GM21381 (cell line): ENCODE data around the gene SLC25A26.
"Not testable (repeated sequence)": the region's sequence is repeated elsewhere in the genome, so short reads cannot be mapped to it uniquely, and the experiment has no call there.

Experiments used
- ATAC-seq: cut with Tn5 transposase; IDR thresholded peaks from one replicate; pipeline ENCODE4 v1.9.1; 2021; ENCODE audit warnings: mild to moderate bottlenecking, moderate library complexity; ENCODE audit not compliant: unreplicated experiment

The SLC25A26 gene

GRCh38 chr3:66406163-66406562 is 185.4 kb downstream of the SLC25A26 start:
- no peak for ATAC-seq

GRCh38 chr3:66406831-66407610 is 186.2 kb downstream of the SLC25A26 start:
- ATAC-seq, result no peak

DNA sequence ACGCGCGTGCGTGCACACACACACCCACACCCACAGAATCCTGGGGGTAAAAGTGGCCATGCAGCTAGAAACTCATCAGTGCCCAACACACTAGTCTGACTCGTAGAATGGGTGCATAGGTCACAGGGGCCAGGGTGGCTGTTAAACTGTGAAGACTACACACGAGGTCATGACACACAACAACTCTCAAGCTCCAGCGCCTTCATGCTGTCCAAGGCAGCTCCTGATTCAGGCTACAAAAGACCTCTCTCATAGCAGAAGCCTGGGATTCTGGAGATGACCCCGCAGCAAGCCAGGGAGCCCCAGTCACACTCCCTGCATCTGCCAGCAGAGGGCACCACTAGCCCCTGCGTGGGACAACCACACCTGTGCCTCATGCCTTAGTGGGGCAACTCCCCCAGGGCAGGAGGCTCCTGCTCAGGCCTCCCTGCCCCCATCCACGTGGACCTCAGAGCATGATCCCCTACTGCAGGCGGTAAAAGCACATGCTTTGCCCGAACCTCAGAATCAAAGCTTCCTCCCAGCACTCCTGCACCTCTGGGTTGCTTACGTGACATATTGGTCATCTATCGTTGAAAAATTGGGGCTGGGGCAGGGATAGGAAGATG is 186.9 kb downstream of the SLC25A26 start:
- peak; percentile 79 for ATAC-seq

DNA sequence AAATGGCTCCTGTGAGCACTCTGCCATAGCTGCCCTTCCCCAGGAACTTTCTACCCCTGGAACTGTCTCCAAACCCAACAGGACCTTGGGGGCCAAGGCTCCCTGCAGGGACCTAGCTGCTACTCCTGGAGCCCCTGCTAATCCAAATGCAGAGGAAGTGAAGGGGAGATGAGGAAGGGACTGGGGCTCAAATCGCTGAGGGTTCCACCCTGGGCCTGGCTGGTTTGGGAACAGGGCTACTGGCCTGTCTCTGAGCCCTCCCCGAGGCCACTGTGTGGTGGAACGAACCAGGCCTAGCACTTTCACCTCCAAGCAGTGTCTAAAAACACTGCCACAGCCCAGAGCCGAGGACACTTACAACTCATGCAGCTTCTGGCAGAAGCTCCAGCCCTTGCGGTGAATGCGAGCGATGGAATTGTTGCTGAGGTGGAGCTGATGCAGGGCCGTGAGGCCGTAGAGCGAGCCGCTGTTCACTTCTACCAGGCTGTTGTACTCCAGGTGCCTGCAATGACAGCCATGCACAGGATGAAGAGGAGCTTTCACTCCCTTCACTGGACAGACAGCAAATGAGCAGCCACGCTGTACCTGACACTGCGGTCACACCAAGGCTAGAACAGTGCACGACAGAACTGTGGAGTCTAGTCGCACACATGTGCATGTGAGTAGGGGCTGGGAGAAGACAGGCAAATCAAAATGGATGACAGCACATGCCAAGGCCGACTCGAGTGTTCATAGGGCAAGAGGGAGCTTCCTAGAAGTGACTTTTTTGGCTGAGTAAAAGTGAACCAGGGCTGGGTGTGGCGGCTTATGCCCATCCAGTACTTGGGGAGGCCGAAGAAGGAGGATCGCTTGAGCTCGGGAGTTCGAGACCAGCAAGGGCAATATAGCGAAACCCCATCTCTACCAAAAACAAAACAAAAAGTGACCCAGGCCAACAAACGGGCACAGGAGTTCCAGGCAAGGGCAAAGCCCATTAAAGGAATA is 189.3 kb downstream of the SLC25A26 start:
- no peak for ATAC-seq

DNA sequence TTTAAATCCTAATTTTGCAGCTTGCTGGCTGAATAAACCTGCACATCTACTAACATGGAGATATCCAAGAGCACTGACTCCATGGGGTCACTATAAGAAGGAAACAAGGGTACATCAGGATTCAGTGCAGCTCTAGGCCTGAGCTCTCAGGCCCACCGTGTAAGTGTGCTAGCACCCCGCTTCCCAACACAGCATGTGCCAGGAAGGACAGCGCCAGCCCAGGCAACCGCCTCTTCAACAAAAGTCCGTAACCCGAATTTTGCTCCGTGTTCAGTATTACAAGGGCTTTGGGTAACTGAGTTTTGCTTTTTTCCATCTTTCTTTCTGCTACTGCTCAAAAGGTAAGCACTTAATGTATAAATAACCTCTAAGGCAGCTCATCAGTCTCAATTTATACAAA is 190.2 kb downstream of the SLC25A26 start:
- ATAC-seq, result no peak

GRCh38 chr3:66411474-66411873 is 190.7 kb downstream of the SLC25A26 start:
- ATAC-seq, result no peak

DNA sequence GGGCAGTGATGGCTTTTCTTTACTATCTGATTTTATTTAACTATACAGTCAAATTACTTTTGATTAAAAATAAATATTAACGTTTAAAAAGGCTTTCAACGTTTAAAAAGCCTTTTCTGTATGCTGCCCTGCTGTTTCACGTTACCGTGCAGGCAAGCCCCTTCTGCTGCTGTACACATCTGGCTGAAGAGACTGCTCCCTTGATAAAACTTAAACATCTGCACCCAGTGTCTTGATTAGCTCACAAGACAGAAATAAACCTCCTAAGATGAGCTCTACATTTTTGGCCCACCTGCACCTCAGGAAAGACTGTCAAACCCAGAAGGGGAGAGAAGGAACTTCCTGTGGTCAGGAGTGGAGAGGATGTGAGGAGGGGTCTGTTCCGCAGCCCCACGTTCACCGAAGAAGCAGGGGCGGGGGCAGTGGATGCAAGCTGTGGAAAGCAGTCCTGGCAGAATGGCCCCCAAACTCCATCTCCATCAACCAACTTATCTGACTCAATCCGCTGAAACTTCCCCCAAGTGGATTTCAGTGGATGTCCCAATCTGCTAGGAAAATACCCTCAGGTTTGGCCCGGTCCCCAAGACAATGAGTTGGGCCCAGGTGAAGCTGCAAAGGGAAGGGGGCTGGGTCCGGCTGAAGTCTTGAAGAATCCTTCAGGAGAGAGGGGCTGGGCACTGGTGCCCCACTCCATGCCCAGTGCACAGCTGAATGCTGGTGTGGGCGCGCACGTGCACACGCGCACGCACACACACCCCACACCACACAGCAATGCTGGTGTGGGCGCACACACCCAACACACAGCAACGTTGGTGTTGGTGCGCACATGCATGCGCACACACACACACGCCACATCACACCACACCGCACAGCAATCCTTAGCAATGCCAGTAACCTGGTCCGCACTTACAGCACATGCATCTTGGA is 191.4 kb downstream of the SLC25A26 start:
- no peak for ATAC-seq

DNA sequence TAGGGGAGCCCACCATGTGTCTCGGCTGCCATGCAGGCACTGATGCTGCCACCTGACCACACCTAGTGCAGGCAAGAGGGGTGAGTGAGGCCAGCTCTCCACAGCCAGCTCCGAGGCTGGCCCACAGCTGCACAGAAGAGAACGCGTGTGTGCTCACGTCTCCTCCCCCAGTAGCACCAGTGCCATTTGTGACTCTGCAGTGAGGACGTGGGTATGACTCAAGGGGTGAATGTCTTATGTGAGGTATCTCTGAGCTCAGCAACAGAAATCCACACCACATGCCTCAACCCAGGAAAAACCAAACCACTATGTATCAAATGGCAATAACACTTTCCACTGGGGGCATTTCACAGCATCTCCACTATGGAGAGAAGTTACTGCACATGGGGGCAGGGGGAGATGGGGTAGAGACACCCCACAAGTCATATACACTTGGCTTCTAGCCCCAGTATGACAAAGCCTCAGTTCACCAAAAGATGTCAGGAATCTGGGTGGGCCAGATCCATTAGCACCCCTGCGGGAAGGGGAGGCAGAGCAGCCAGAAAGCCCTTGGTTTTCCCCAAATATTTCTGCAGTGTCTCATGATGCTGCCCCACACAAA is 192.4 kb downstream of the SLC25A26 start:
- ATAC-seq, result no peak

- no peak for ATAC-seq
Measured at GRCh38 chr3:66414846-66415245, 194.0 kb downstream of the SLC25A26 start.

DNA sequence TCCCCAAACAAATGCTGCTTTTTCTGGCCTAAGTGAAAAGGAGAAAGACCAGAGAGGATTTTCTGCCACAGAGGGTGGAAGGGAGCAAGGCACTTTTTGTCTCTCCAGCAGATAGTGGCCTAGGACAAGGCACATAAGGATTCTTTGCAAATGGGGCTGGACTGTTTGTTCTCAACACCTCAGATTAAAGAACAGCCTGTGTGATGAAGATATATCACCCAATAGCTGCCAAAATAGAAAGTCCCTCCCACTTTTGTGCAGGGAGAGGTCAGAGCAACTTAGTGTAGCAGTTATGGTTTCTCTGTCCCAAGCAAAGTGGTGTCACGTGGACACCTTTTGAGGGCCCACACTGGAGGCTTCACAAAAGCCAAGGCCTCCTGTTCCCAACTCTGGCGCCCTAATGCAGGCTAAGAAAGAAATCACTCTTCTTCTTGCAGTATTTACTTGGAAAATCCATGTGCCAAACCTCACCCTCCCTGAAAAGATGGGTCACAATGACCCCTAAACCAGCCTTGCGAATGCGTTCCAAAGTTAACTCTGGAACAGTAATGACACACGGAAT is 195.1 kb downstream of the SLC25A26 start:
- no peak for ATAC-seq

DNA sequence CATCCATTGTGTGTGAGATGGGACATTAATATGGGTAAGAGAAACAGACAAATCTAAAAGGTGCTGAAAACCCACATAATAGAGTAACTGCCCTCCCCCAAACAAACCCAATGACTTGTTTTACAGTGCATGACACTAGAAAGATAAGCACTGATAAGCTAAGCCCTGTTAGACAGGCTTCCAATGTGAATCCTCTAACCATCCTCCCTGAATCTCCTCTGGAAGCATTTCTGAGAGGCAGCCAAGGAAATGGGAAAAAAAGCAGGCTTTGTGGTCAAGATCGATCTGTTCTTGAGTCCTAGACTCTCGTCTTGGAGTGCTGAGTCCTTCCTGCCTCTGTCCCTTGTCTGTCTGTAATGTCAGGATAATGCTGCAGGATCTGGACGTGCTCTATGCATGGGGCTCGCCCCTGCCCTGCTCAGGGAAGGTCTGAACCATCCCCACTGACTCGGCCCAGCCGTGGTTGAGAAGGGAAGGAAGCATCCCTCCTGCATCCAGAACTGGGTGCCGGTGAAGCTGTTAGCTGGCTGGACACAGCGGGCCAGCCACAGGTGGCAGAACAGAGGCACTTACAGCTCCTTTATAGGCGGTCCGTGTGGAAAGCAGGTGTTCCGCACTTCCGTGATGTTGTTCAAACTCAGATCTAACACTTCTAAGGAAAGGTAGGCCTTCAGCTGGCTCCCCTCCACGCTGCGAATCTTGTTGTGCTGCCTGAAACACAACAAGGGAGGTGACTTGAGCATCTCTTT is 195.9 kb downstream of the SLC25A26 start:
- no peak for ATAC-seq

GRCh38 chr3:66418475-66418931 is 197.7 kb downstream of the SLC25A26 start:
- ATAC-seq, result no peak

- ATAC-seq, result no peak
Measured at GRCh38 chr3:66419036-66419435, 198.2 kb downstream of the SLC25A26 start.

- not testable (repeated sequence) for ATAC-seq
Measured at GRCh38 chr3:66421144-66421543, 200.3 kb downstream of the SLC25A26 start.

GRCh38 chr3:66421893-66422292 is 201.1 kb downstream of the SLC25A26 start:
- not testable (repeated sequence) for ATAC-seq

GRCh38 chr3:66423791-66424190 is 203.0 kb downstream of the SLC25A26 start:
- no peak for ATAC-seq

GRCh38 chr3:66425032-66425431 is 204.2 kb downstream of the SLC25A26 start:
- ATAC-seq, result no peak

DNA sequence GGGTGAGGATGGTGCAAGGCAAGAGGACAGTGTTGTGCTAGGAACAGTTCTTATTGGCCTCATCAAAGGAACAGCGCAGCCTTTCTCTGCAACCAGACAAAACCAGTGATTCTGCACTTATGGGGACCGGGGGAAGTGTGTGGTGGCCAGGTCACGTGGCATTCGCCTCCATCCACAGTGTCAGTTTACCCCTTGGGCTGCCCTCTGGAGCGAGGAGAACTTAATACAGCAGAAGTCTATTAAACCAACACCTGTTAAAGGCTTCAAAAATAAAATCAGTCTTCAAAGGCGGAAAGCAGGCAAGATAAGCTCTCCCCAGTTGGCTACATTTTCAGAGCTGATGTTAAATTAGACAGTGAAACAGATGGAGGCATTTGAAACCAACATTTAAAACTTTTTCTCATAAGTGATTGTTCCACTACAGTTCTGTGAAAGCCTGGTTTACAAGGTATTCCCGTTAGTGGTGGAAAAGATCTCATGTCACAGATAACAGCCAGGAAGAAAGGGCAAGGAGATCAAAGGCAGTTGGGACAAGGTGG is 204.8 kb downstream of the SLC25A26 start:
- ATAC-seq, result no peak
